OCI-LY1 (cell line): ENCODE data around the gene TSPY9.
"Not testable (repeated sequence)": the region's sequence is repeated elsewhere in the genome, so short reads cannot be mapped to it uniquely, and the experiment has no call there.

Experiments
- CTCF ChIP-seq: fragments of 200-600 bp; sonication (generic), shearing (Covaris generic); IDR thresholded peaks from 2 replicates; pipeline ENCODE4 v1.5.1; 2017; ENCODE audit warnings: mild to moderate bottlenecking, antibody characterized with exemption, low read length, moderate library complexity, mixed read lengths
- EZH2 ChIP-seq: fragments of 200-600 bp; sonication (generic), shearing (Covaris generic); IDR thresholded peaks from 2 replicates; pipeline ENCODE4 v1.8.0; 2017; ENCODE audit warnings: borderline replicate concordance, mixed run types, mild to moderate bottlenecking, antibody characterized with exemption, low read length, moderate library complexity, mixed read lengths

GRCh38 chrY:9486967-9487366 lies at the start of gene TSPY9:
- not testable (repeated sequence) for TF ChIP-seq CTCF, EZH2
